ENCODE data around the gene APIP.

Gene APIP, protein sequence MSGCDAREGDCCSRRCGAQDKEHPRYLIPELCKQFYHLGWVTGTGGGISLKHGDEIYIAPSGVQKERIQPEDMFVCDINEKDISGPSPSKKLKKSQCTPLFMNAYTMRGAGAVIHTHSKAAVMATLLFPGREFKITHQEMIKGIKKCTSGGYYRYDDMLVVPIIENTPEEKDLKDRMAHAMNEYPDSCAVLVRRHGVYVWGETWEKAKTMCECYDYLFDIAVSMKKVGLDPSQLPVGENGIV

DNA sequence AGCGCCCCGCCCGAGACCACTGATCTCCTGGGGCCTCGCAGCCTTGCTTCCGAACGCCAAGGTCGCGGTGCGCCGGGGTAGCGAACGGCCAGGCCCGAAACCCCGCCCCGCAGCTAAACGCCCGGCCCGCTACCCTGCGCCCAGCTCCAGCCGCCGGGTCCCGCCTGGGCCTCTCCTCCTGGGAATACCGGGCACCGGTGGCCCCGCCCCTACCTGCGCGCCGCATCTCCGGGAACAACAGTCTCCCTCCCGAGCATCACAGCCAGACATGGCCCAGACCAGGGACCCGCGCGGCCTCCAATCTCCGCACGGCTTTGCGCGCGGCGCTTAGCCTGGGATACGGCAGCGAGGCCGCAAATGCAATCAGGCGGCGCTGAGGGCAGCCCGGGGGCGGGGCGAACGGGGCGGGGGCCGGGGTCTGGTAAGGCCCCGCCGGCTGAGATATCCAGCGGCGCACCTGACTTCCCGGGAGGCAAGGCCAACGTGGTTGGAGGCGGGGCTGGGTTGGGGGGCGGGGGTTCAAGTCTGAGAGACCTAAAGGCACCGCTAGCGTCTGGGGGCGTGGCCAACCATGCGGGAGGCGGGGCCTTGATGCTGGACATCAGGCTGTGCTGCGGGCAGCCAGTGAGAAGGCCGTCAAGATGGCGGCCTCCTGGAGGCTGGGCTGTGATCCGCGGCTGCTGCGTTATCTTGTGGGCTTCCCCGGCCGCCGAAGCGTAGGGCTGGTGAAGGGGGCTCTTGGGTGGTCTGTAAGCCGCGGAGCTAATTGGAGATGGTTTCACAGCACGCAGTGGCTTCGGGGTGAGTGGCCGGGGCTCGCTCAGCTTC is at the start of gene APIP, which contains the start of gene PDHX:
Gene APIP (minus strand): TSS at position 365 of the 828 bp plus-strand sequence. CDS start 95 bp downstream, at position 270.
Gene PDHX (plus strand): TSS at position 604 of the 828 bp plus-strand sequence. CDS start 38 bp downstream, at position 642.
- DNase-seq (ENCODE audit: low spot score): peak; percentile 98

DNA sequence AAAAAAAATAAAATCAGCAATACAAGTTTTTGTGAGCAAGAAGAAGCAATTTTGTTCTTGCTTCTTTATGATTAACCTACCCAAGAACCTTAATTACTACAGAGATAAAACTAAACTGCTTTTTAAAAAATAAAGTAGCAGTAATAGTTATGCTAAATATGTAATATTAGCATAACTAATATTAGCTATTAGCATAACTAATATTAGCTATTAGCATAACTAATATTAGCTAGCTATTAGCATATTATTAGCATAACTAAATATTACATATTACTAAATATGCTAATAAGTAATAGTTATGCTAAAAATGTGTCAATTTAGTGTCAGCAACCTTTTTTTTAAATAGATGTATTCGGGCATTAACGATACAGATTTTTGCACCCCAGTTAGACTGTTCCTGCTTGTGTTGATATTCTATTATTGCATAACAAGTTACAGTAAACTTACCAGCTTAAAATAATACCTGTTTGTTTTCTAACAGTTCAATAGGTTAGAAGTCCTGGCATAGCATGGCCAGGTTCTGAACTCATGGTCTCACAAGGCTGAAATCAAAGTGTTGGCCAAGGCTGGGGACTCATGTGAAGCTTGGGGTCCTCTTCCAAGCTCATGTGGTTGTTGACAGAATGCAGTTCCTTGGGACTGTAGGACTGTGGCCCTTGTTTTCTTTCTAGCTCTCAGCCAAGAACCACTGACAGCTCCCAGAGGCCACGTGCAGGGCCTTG is 48.6 kb upstream of the APIP start:
- no peak for DNase-seq (ENCODE audit: low spot score)

DNA sequence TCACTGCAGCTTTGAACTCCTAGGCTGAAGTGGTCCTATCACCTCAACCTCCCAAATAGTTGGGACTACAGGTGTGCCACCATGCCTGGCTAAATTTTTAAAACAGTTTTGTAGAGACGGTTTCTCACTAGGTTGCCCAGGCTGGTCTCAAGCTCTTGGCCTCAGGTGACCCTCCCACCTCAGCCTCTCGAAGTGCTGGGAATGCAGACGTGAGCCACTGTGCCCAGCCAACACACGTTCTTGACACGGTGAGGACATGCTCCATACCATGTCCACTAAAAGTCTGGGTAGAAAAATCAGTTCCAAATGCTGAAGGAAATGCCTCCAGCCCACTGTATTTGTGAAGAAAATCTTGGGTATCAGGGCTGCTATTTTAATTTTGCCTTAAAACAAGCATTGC is 47.2 kb upstream of the APIP start:
- DNase-seq (ENCODE audit: low spot score): no peak

DNA sequence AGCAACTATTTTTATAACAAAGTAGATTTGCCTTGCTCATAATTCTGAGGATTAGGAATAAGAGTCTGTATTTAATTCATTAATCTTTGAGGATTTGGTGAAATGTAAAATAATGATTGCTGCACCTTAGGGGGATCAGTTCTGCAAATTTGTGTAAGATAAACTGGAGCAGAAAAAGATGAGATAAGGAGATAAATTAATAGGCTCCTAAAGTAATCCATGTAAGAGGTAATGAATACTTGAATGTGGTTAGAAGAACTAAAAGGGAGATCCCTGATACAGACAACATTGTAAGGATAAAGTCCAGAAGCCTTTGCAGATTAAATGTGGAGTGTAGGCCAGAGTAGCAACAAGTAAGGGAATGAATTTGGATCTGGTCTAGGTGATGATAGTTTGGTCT is 45.9 kb upstream of the APIP start:
- no peak for DNase-seq (ENCODE audit: low spot score)

DNA sequence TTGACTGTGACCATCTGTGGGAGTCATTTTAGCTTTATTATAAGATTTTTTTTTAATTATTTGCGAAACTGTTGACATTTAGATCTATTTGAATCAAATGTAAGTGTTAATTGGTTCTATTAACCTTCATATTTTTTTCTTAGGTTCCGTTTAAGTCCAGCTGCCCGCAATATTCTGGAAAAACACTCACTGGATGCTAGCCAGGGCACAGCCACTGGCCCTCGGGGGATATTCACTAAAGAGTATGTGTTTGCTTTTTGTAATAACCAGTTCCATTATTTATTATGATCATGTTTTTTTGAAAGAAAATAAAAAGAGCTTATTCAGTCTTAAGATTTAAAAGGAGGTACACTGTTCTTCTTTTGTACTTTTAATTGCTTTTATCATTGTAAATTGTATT is 44.1 kb upstream of the APIP start:
- DNase-seq (ENCODE audit: low spot score): no peak

DNA sequence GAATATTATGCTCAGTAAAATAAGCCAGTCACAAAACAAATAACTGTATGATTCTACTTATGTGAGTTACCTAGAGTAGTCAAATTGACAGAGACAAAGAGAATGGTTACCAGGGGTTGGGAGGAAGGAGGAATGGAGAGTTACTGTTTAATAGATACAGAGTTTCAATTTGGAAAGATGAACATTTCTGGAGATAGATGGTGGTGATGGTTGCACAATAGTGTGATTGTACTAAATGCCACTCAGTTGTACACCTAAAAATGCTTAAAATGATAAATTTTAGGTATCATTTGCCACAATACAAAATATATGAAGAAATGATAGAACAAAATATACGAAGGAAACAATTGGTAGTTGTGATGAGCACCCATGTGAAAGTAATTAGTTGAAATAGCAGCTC is 43.6 kb upstream of the APIP start:
- DNase-seq (ENCODE audit: low spot score): no peak

DNA sequence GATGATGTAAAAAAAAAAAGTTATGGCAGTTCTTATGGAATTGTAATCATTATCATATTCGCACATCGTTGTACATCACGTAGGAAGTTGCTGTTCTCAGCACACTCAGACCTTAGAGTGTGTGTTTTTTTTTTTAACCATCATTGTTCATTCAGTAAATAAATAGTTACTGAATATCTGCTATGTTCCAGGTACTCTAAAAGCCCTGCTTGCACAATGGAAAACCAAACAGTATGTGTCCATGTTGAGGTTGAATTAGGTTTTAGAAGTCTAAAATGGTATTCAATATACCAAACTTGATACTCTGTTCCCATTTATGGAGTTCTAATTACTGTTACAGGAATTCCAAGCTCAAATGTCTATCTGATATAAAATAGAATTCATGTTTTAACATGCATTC is 41.4 kb upstream of the APIP start:
- no peak for DNase-seq (ENCODE audit: low spot score)

DNA sequence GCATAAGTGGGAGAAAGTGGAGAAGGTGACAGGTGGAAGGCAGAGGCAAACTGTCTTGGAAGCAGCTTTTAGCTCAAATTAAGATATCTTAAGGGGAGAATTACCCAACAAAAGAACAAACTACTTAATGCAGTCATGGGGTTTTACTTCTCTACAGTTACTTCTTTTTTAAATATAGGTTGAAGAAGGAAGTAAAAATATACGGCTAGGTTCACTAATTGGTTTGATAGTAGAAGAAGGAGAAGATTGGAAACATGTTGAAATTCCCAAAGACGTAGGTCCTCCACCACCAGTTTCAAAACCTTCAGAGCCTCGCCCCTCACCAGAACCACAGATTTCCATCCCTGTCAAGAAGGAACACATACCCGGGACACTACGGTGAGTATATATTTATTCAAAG is 41.0 kb upstream of the APIP start:
- no peak for DNase-seq (ENCODE audit: low spot score)

DNA sequence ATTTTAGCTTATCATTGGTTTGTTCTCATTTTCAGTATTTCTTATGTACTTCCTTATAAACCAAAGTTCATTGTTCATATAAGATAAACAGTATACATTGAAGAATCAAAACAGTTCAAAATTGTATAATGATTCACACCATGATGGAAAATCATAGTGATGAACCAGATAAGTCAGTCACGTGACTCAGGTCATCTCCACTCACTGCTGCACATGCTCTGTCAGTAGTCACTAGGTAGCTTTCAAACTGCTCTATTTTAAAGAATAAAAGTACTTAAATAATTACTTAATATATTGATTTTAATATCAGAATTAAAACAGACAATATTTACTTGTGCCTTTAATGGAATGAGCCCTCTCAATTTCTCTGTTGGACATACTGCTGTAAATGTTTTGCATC is 37.8 kb upstream of the APIP start:
- no peak for DNase-seq (ENCODE audit: low spot score)

DNA sequence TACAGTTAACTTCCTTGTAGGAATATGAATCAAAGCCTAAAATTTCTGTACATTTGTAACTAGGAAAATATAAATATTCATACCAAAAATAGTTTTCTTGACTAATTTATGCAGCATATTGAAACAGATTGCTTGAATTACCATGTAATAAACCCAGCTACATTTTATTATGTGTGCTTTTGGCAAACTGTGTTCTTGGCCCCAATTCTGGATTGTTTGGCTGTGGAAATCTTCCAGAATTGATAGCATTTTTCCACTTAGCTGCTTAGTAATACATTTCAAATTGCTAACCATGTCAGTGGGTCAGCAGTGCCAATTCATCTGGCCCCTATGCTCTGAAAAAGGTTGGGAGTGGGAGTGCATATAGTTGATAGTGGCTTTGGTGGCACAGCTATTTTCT is 32.5 kb upstream of the APIP start:
- no peak for DNase-seq (ENCODE audit: low spot score)

DNA sequence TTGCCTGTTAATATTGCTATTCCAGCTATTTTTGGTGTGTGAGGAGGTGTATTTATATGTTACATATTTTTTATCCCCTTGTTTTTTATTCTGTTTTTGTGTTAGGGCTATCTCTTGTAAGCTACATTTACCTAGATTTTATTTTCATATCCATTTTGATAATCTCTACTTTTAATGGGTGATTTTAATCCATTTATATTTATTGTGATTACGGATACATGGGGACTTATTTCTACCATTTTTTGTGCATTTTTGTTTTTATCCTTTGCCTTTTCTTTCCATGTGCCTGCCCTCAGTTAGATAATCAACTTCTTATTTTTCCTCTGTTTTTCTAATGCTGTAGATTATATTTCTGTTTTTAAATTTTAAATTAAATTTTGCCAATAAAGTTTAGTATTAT is 28.5 kb upstream of the APIP start:
- no peak for DNase-seq (ENCODE audit: low spot score)

DNA sequence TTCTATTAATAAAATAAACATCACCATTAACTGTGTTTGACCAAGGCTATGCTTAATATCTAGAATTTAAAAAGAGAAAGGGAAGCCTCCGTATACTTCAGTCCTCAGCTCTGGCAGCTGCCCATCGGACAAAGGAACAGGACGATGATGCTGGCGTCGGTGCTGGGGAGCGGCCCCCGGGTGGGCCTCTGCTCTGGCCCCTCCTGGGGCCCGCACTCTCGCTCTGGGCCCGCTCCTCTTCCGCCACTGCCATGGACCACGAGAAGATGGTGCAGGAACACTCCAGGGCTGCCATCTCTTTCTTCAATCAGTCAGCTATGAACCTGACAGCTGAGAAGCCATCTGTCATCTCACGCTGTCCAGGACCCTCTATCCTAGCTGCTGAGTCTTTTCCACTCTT is 25.5 kb upstream of the APIP start:
- DNase-seq (ENCODE audit: low spot score): no peak

DNA sequence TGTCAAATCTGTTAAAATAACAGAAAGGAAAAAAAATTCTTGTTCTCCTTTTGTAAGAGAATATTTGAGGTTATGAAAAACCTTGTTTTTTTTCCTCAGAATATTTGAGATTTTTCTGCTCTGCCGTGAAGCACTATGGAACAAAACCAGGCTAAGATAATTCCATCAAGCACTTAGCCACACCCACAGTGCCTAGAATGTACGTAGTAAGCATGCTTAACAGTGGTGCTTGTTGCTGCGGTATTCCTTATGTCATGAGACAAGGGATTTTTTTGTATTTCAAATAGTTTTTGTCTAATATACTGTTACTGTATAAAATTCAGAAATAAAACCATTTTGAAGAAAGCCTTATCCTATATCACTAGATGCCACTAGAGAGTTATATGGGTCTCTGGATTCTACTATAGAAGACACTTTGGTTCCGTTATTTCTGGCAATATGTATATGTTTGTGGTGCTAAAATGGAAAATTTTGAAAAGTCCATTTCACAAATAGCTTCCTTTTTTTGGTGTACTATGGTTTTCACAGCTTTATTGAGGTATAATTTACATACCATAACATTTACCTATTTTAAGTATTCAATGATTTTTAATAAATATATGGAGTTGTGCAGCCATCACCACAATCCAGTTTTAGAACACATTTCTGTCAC is 24.0 kb upstream of the APIP start:
- no peak for DNase-seq (ENCODE audit: low spot score)

DNA sequence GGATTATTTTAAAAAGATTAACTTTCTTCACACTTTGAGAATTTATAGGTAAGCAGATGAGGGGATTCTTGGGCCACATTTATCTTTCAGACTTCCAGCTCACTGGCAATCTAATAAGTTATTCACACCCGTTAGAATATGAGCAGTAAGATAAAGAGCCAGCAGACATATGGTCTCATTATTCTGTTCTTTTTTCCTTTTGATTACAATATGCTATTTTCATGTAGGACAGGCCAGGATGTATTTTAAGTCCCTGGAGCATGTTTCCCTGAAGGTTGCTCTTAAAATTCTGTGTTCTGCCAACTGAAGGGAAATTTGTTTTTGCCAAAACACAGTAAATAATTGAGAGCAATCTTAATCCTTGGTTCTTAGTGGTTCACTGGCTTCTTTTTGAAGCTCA is 22.4 kb upstream of the APIP start:
- DNase-seq (ENCODE audit: low spot score): no peak

DNA sequence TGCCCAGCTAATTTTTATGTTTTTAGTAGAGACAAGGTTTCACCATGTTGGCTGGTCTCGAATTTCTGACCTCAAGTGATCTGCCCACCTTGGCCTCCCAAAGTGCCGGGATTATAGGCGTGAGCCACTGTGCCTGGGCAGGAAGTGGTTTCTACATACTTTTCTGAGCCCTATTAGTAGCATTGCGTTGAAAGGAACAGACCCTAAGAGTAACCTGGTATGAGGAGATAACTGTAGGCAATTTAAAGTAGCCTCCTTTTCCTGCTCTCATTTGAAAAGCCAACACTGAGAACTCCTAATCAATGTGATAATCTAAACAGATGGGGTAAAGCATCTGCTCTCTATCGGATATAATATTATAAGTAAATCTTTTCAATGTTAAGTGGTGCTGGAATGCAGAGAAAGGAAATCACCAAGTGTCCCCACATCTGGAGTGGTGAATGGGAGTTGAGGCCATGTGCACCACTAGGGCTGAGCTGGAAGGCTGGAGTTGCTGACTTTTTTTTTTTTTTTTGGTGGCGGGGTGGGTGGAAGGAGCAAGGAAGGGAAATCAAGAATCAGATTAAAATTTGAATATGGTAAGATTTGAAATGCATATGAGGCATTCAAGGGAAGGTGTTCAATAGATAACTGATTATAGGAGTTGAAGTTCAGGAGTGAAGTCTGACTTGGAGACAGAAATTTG is 20.9 kb upstream of the APIP start:
- no peak for DNase-seq (ENCODE audit: low spot score)

DNA sequence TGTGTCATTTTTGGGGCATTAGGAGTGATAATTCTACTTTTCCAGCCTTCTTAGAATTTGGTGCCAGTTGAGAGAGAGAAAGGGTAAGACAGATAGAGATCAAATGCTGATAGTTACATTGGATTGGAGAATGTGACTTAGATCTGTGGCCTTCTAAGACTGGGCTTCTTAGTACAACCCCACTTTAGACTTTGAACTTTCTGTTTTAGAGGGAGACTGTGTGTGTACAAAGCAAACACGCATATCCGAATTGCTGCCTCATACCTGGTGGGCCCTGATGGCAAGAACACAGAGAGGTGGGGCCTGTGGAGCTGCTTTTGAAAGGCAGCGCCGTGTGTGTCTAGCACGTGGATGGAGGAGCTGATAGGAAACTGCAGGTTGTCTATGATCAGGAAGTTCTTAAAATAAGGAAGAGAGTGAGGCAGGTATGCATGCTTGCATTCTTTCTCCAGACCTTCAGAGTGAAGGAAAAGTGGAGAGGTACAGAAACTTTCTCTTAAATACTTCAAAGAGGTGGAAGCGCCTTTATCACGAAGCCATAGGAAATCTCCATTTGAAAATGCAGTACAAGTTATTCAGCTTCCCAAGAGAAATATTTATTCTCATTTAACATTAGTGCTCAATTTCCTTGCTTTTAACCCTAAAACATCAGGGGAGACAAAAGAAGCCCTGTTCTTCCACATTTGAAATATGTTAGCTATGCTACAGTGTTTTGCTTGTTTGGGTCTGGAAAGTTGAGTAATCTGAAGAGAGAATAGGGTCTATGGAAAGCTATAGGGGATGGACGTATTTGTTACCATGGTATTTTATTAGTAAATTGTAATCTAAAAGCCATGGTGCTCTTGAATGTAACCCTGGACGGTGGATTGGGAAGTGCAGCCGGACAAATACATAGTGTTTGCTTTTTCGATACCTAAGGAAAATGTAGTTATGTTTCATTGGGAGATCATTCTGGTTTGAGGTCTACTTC is 13.9 kb upstream of the APIP start:
- DNase-seq (ENCODE audit: low spot score): no peak

DNA sequence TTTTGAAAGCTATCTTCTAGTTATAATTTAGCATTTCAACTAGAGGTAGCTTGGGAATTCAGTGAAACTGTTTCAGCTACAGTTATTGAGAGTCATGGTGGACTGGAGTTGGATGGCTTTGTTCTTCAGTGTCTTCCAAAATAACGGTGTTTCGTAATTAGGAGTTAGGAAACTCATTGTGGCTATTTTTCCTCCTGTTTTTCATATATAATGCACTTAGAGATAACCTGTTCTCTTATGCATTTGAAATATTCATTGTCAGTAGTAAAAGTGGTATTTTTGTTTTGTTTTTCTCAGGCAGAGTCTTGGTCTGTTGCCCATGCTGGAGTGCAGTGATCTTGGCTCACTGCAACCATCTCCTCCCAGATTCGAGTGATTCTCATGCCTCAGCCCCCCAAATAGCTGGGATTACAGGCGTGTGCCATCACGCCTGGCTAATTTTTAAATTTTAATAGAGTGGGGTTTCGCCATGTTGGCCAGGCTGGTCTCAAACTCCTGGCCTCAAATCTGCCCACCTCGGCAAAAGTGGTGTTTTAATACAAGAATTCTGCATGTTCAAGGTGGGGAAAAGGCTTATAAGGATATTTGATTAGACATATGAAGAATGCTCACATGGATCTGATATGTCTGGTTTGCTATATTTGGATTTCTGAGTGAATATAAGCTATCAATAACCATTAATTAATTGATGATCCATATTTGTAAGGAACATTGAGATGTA is 12.9 kb upstream of the APIP start:
- no peak for DNase-seq (ENCODE audit: low spot score)

DNA sequence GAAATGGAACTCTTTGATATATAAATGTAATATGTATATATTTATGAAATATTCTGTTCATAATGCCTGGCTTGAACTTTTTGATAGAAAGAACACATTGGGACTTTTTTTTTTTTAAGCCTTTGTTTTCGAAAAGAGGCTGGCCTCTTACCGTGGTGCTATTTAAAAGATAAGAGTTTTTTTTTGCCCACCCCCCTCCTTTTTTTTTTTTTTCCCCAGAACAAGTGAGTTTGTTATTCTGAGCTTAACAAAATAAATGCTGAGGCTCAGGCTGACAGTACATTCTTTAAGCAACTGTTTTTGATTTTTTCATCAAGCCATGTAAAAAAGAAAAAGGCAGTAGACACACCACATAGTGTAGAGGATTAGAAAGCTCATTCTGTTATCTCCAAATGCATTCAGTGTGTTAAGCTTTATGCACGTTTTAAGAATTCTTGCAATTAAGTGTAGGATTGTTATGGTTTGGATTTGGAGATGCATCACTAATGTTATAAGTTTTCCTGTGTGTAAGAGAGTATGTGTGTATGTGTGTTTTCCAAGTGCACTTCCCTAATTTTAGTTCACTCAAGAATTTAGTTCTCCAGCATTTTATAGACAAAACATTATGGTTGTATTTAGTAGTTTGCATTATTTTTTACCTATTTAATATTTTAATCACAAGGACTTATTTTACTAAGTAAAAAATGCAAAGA is 12.2 kb upstream of the APIP start:
- DNase-seq (ENCODE audit: low spot score): no peak

DNA sequence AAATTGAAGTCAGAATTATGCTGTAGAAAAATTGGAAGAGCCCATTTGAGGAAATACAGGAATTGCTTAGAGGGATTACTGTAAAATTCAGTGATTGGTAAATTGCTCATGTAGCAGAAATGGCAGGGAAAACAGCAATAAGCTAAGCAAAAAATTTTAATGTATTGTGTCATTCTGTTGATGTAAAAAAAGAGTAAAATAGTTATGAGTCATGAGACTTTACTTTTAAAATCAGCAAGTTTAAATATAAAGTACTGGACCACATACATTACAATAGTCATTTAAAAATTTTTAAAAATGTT is 10.6 kb upstream of the APIP start:
- DNase-seq (ENCODE audit: low spot score): no peak

Data from D341Med (cell line).